HG03575 (cell line): ENCODE data around the gene EFCAB11.

Experiments used
- ATAC-seq: cut with Tn5 transposase; IDR thresholded peaks from one replicate; pipeline ENCODE4 v1.9.1; 2021; ENCODE audit not compliant: unreplicated experiment, insufficient number of reproducible peaks, low FRiP score; ENCODE audit errors: extremely low read depth

Gene EFCAB11, protein sequence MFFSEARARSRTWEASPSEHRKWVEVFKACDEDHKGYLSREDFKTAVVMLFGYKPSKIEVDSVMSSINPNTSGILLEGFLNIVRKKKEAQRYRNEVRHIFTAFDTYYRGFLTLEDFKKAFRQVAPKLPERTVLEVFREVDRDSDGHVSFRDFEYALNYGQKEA

GRCh38 chr14:89954070-89955021, at the start of gene EFCAB11:
EFCAB11 (minus strand) TSS chr14:89954730; CDS start chr14:89954660, 70 bp downstream.
- peak; percentile 87 for ATAC-seq

DNA sequence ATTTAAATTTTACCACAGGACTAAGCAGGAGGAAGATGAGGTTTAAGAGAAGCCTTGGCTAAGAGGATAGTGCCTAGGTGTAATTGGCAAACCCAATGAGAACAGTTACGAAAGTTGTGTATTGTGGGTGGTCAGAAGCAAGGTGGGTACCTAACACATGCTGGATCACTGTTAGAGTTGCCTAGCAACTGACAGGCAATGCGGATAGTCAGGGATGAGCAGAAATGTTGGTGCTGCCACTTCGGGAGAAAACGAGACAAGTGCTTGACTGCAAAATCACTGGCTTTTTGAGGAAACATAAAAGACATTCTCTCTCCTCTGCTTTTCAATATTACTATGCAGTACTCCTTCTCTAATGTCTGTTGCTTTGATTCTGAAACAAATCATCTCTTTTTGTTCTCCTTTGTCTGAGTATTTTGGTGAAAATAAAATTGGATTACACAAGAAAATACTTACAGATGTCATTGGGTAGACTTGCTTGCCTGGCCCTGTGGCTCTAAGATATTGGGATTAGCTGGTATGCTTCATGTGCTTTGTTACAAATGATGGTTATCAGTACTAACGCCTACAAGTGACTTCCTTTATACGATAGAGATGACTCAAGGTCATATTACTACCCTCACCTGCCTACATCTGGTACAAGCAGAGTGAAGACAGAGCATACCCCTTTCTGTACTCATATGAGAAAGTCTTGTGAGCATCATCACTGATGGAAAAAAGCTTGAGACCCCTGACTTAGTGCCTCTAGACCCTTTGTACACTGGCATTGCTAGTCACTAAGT, 49.2 kb upstream of the EFCAB11 start:
- no peak for ATAC-seq

- no peak for ATAC-seq
Measured at GRCh38 chr14:90000935-90001334, 46.4 kb upstream of the EFCAB11 start.

GRCh38 chr14:89996963-89997362, 42.4 kb upstream of the EFCAB11 start:
- no peak for ATAC-seq

DNA sequence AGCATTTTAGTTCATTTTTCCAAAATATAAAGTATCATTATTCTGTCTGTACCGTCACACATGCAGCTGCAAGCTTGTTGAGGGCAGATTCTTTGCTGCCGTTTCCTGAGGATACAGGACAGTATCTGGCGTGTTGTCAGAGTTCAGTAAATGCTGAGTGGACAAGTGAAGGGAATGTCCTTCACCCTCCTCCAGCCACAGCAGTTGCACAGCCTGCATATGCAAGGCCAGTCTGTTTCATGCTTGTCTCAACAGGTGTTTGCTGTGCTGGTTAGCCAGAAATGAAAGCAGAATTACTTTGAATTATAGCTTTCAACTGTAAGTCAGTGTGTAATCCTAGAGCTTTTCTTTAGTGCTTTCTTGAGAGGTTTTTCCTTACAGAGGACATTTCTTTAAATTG, 37.7 kb upstream of the EFCAB11 start:
- no peak for ATAC-seq

GRCh38 chr14:89990623-89991275, 36.2 kb upstream of the EFCAB11 start:
- no peak for ATAC-seq

DNA sequence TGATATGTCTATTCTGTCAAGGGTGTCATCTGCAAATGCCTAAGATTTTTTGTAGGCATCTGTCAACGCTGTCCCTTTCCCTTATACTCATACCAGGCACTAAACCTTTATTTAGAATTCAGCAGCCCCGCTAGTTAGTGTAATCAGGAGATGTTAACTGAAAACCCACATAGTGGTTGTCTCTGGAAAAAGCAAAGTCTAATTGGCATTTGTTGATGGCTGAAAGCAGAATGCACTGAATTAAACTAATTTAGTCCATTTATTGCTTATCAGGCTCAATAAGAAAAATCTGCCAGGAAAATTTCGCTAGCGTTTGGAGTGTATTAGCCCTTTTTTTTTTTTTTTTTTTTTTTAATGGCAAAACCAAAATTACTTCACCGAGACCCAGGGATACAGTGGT, 35.7 kb upstream of the EFCAB11 start:
- no peak for ATAC-seq

DNA sequence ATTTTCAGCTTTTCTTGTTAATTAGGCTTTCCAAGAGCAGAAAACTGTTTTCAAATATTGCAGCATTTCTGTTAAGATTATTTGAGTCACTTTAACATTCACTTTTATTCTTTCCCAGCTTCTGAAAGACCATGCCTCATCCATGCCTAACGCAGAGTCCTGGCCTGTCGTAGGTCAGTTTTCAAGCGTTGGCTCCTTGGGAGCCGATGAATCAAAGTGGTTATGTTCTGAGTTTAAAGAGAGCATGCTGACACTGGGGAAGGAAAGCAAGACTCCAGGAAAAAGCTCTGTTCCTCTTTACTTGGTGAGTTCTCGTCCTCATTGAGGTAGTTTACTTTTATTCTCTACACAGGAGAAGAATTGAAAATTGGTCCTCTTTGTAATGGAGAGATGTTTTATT, 34.3 kb upstream of the EFCAB11 start:
- no peak for ATAC-seq

GRCh38 chr14:89987161-89987475, 32.6 kb upstream of the EFCAB11 start:
- no peak for ATAC-seq

- no peak for ATAC-seq
Measured at GRCh38 chr14:89986462-89987160, 32.1 kb upstream of the EFCAB11 start.

DNA sequence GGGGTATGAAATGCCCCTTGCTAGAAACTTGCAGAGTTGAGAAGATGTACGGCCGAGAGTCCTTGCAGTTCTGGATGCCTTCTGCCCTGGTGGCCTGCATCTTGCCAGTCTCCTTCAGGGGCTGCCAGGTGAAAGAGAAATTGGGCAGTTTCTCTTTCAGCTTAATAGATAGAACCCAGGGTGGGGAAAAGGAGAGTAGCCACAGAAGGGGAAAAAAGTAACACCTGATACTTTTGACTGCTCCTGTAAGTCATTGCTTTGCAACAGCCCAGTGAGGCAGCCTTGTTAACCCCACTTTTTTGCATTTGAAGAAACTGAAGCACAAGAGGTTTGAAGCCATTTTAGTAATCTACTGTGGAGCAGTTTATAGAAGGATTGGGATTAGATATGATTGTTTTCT, 28.8 kb upstream of the EFCAB11 start:
- ATAC-seq: no peak

GRCh38 chr14:89978656-89979055, 24.1 kb upstream of the EFCAB11 start:
- no peak for ATAC-seq

- ATAC-seq: no peak
Measured at GRCh38 chr14:89977668-89978067, 23.1 kb upstream of the EFCAB11 start.

- no peak for ATAC-seq
Measured at GRCh38 chr14:89973234-89973823, 18.8 kb upstream of the EFCAB11 start.

DNA sequence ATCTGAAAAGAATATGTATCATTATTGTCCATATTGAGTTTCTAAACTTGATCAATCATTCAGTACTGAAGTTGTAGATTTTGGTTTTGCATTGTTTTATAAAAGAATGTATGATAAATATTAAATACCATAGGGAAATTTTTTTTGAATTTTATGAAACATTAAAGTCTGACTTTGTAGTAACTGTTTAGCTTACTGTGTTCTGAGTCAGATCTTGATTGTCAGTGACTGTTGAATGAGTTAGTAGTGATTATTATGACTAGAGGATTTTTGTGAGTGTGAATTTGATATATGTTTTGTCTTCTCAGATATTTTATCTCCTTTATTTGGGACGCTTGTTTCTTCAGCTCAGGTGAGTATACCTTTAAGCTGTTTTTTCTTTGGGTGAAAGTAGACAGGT, 11.3 kb upstream of the EFCAB11 start:
- no peak for ATAC-seq

- ATAC-seq: no peak
Measured at GRCh38 chr14:89963288-89963978, 8.9 kb upstream of the EFCAB11 start.

GRCh38 chr14:89960914-89961313, 6.4 kb upstream of the EFCAB11 start:
- ATAC-seq: no peak

- ATAC-seq: no peak
Measured at GRCh38 chr14:89959853-89960445, 5.4 kb upstream of the EFCAB11 start.
